Measurements from ENCODE around the gene ATF3. TPM values are rescaled to one million over a fixed set of nuclear protein-coding genes. Genes with fewer than 3 reads are reported as not detected.

The ATF3 gene
- total RNA-seq, 1 donor from 2014 or later = 16.8 TPM

DNA sequence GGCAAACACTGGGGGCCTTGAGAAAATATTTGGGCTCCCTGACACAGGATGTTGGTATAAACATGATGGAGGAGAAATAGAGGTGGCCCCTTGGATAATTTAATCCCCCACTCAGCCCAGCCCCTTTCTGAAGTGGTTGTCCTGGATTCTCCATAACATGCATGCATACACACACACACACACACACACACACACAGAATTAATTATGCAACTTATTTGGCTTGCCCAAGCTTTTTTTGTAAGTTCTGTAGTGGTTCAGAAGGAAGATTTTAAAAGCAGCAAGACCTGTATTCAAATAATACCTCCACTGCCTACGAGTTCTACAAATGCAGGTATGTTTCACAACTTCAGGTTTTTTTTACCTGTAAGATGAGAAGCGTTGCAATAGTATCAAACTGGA is 15.0 kb downstream of the ATF3 start:
- Mint-ChIP-seq H3K4me3 (no peak overlapping the region), H3K27me3 (peaks cover 22% of the 10 kb centered on the region), H3K27ac (no peak overlapping the region), H3K4me1 (no peaks in the 10 kb centered on the region), H3K9me3 (no peaks in the 10 kb centered on the region), H3K36me3 (ENCODE audit: low read depth) (peaks cover 13% of the 10 kb centered on the region)
- DNase-seq (no peak), ATAC-seq (ENCODE audit: low read depth) (no peak)
- TF ChIP-seq, protein P1, sequence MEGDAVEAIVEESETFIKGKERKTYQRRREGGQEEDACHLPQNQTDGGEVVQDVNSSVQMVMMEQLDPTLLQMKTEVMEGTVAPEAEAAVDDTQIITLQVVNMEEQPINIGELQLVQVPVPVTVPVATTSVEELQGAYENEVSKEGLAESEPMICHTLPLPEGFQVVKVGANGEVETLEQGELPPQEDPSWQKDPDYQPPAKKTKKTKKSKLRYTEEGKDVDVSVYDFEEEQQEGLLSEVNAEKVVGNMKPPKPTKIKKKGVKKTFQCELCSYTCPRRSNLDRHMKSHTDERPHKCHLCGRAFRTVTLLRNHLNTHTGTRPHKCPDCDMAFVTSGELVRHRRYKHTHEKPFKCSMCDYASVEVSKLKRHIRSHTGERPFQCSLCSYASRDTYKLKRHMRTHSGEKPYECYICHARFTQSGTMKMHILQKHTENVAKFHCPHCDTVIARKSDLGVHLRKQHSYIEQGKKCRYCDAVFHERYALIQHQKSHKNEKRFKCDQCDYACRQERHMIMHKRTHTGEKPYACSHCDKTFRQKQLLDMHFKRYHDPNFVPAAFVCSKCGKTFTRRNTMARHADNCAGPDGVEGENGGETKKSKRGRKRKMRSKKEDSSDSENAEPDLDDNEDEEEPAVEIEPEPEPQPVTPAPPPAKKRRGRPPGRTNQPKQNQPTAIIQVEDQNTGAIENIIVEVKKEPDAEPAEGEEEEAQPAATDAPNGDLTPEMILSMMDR (IDR thresholded peaks at IDR 0.05) = no peak
- ChIA-PET CTCF (interaction anchor here (1.2 kb wide), 1 partner anchor 147 kb away, joined by 3 read pairs; no protein-coding TSS in a partner anchor), POLR2A (no interaction called here)
- intact Hi-C loops (cut with micrococcal nuclease) = no loop called here

DNA sequence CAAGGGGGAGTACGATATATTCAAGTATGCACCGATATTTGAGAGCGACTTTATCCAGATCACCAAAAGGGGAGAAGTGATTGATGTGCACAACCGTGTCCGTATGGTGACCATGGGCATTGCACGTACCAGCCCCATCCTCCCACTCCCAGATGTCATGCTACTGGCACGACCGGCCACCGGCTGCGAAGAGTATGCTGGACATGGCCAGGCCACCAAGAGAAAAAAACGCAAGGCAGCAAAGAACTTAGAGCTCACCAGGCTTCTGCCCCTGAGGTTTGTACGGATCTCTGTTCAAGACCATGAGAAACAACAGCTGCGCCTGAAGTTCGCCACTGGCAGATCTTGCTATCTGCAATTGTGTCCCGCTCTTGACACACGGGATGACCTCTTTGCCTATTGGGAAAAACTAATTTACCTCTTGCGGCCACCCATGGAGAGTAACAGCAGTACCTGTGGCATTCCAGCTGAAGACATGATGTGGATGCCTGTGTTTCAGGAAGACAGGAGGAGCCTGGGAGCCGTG is 16.5 kb downstream of the ATF3 start:
- ATAC-seq (ENCODE audit: low read depth) (no peak), DNase-seq (no peak)
- Mint-ChIP-seq H3K27ac (no peak overlapping the region), H3K9me3 (no peaks in the 10 kb centered on the region), H3K27me3 (peaks cover 22% of the 10 kb centered on the region), H3K4me1 (no peaks in the 10 kb centered on the region), H3K36me3 (ENCODE audit: low read depth) (peaks cover 2% of the 10 kb centered on the region), H3K4me3 (no peak overlapping the region)
- intact Hi-C loops (cut with micrococcal nuclease) = no loop called here
- CTCF ChIA-PET = no interaction called here
- POLR2A ChIA-PET = interaction anchor here (0.7 kb wide), 1 partner anchor 118 kb away, joined by 3 read pairs; no protein-coding TSS in a partner anchor
- TF ChIP-seq, protein P1 (IDR thresholded peaks at IDR 0.05) = no peak

DNA sequence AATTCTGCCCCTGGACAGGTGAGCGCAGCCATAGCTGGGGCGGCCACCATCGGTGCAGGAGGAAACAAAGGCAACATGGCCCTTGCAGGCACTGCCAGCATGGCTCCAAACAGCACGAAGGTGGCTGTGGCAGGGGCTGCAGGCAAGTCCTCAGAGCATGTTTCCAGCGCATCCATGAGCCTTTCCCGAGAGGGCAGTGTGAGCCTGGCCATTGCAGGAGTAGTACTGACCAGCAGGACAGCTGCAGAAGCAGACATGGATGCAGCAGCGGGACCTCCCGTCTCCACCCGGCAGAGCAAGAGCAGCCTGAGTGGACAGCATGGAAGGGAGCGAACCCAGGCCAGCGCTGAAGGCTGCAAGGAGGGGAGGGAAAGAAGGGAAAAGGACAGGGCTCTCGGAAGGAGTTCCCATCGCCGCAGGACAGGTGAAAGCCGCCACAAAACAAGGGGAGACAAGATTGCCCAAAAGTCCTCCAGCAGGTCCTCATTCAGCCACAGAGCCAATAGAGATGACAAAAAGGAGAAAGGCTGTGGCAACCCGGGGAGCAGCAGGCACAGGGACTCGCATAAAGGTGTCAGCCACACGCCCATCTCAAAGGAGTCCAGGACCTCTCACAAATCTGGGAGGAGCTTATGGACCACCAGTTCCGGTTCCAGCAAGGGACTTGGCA is 17.4 kb downstream of the ATF3 start:
- H3K9me3 Mint-ChIP-seq = no peaks in the 10 kb centered on the region

DNA sequence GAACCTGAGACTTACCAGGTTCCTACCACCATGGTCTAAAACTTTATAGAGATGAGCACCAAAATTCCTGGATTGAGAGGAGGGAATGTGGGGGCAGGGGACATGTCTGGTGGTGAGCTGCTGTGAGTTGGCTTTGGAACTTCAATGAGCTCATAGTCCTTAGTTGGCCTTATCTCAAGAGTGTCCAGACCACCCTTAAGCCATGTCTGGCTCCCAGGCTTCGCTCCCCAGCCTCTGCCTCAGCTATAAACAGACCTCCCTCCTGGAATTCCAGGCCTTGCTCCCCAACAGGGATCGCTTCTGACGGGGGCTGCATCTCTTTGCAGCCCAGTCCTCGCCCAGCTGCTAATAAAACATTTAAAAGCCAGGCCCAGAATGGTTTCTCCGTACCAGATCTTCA is 19.5 kb downstream of the ATF3 start:
- H3K4me3 Mint-ChIP-seq = no peak overlapping the region
- no peak overlapping the region for H3K27ac Mint-ChIP-seq
- intact Hi-C loops (cut with micrococcal nuclease) = no loop called here
- POLR2A ChIA-PET = interaction anchor here (1.2 kb wide), 1 partner anchor 20 kb away, joined by 4 read pairs; the partner anchor contains the start of gene ATF3
- DNase-seq (no peak), ATAC-seq (ENCODE audit: low read depth) (no peak)
- H3K9me3 Mint-ChIP-seq = no peaks in the 10 kb centered on the region
- CTCF ChIA-PET = no interaction called here
- TF ChIP-seq, protein P1 (IDR thresholded peaks at IDR 0.05) = no peak
- peaks cover 22% of the 10 kb centered on the region for H3K27me3 Mint-ChIP-seq
- no peaks in the 10 kb centered on the region for H3K36me3 Mint-ChIP-seq (ENCODE audit: low read depth)
- peaks cover 3% of the 10 kb centered on the region for H3K4me1 Mint-ChIP-seq

More for the DNA sequence above, 17.4 kb downstream of the ATF3 start:
- DNase-seq (no peak), ATAC-seq (ENCODE audit: low read depth) (no peak)
- Mint-ChIP-seq H3K36me3 (ENCODE audit: low read depth) (no peaks in the 10 kb centered on the region), H3K4me1 (no peaks in the 10 kb centered on the region), H3K4me3 (no peak overlapping the region), H3K27me3 (peaks cover 22% of the 10 kb centered on the region), H3K27ac (no peak overlapping the region)
- ChIA-PET POLR2A (no interaction called here), CTCF (no interaction called here)
- TF ChIP-seq, protein P1 (IDR thresholded peaks at IDR 0.05) = no peak
- intact Hi-C loops (cut with micrococcal nuclease) = no loop called here

DNA sequence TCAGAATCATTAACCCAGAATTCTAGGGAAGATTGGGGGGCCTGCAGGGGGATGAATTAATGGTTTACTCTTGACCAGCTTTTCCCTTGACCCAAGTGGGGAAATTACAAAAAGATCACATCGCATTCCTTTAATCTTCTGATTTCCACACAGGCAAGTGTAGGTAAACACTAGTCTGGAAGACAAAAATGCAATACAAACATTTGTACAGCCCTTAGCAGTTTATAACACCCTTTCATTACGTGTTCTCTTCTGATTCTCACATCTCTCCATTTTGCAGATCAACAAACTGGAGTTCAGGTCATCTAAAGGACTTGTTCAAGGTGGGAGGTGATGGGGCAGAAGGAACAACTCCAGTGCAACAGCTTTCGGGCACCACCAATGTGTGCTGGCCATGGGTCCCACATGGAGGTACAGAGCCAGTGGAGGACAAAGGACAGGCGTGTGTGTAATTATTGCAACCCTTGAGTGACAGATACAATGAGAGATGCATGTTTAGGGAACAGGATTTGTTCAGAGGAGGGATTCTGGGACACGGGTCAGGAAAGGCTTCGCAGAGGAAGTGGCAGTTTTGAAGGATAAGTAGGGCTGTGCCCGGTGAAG is 20.4 kb downstream of the ATF3 start:
- ChIA-PET POLR2A (interaction anchor here (1.2 kb wide), 1 partner anchor 20 kb away, joined by 4 read pairs; the partner anchor contains the start of gene ATF3), CTCF (interaction anchor here (2.4 kb wide), 1 partner anchor 152 kb away, joined by 15 read pairs; no protein-coding TSS in a partner anchor)
- TF ChIP-seq, protein P1 (IDR thresholded peaks at IDR 0.05) = no peak
- H3K9me3 Mint-ChIP-seq = no peaks in the 10 kb centered on the region
- H3K4me1 Mint-ChIP-seq = peaks cover 8% of the 10 kb centered on the region
- H3K27ac Mint-ChIP-seq = no peak overlapping the region
- peaks cover 22% of the 10 kb centered on the region for H3K27me3 Mint-ChIP-seq
- ATAC-seq (ENCODE audit: low read depth) (no peak), DNase-seq (no peak)
- H3K4me3 Mint-ChIP-seq = no peak overlapping the region
- H3K36me3 Mint-ChIP-seq (ENCODE audit: low read depth) = no peaks in the 10 kb centered on the region
- intact Hi-C loops (cut with micrococcal nuclease) = no loop called here

All from activated B cell treated with CpG ODN at 0.5 μM for 24 hours (primary cell).